ENCODE data around the gene NIM1K.
"Not testable (repeated sequence)": the region's sequence is repeated elsewhere in the genome, so short reads cannot be mapped to it uniquely, and the experiment has no call there.

NIM1K gene

DNA sequence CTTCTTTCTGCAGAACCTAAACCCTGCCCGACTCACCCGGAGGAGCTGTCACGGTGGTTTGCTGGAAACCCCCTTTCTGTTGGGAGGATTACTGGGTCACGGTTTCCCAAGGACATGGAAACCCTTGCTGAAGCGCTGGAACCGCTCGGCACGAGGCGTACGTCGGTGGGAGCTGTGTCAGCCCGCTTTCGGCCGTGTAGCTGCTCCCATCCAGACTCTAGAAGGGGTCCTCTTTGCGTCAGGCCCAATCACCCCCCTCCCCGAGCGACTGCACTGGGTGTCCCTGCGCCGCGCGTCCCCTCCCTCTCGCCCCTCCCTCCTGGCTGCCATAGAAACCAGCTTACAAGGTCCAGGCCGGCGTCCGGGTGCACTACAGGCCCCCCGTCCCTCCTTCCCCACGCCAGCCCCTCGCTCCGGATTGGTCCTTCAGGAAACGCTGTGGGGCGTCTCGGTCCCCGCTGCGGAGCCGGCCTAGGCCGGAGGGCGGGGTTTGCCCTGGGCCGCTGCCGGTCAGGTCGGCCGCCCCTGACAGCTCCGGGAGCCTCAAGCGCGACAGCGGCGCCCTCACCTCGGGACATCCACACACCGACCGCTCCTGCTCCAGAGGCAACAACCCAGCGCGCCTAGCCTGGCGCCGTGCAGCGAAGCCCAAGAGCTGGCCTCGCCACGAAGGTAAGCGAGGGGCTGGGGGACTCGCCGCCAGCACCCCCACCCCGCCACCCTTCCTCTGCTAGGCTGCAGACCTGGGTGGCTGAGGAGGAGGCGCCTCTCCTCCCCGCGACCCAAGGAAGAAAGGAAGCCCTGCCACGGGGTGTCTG, at the start of gene NIM1K:
NIM1K (plus strand) TSS at position 486 of the 818 bp plus-strand sequence. CDS start 53,551 bp downstream, outside the sequence.
- peak; percentile 53 for DNase-seq

DNA sequence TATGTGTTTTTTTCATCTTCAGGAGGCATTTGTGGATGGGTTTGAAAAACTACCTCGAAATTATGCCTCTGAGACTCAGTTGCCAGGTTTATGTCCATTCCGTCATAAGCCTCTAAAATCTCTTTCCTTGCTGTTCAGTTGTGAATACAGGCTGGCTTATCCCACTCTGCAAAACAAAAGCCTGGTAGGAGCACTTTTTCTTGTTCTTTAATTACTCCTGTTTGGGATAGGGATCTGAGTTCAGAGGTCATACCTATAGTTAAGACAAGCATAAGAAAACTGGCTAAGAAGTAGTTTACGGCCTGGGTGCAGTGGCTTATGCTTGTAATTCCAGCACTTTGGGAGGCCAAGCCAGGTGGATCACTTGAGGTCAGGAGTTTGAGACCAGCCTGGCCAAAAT, 47.0 kb upstream of the NIM1K start:
- DNase-seq, result no peak

DNA sequence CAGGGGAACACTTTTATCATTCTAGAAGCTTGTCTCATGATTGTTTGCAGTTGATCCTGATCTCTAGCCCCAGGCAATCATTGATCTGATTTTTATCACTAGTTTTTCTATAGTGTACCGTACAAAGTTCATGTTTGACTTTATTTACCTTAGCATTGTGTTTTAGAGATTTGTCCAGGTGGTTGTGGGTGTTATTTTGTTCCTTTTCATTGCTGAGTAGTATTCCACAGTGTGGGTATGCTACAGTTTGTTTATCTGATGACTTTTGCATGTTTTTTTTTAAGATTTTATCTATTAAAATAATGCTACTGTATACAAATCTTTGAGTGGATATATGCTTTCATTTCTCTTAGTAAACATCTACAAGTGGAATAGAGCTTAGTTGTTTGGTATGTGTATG, 45.1 kb upstream of the NIM1K start:
- DNase-seq, result no peak

DNA sequence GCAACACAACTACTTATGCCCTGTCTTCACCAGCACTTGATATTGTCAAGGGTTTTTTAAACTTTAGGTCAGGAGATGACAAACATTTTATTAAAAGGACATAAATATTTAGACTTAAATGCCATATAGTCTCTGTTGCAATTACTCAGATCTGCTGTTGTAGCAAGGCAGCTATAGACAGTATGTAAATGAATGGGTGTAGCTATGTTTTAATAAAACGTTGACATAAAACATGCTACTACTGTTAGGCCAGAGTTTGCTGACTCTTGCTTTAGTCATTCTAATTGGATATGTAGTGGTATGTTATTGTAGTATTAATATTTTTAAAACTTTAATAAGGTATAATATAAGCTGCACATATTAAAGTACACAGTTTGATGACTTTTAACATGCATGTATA, 43.6 kb upstream of the NIM1K start:
- no peak for DNase-seq

DNA sequence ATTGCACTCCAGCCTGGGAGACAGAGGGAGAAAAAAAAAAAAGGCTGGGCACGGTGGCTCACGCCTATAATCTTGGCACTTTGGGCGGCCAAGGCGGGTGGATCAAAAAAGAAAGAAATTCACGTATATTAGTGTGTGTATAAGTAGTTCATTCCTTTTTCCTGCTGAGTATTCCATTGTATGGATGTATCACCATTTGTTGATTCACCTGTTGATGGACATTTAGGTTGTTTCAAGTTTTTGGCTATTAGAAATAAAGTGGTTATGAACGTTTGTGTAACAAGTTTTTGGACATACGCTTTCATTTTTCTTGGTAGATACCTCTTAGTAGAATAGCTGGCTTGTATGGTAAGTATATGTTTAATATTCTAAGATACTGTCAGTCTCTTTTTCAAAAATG, 42.8 kb upstream of the NIM1K start:
- DNase-seq, result no peak

DNA sequence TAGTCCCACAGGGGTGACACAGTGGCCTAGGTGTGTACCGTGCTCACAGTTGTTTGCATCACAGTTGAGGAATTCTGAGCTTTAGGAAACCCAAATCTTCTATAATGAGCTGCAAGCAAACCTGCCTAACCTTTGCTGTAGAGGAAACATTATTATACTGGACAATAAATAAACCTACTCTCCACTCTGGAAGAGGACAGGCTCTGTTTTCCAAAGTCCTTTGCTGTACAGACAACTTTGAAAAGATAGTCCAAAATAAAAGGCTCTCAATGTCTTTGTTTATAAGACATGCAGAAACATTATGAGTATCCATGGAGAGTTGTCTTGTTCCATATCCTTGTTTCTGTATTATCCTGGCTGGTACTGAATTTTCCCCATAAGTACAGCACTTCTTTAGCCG, 42.0 kb upstream of the NIM1K start:
- DNase-seq, result no peak

DNA sequence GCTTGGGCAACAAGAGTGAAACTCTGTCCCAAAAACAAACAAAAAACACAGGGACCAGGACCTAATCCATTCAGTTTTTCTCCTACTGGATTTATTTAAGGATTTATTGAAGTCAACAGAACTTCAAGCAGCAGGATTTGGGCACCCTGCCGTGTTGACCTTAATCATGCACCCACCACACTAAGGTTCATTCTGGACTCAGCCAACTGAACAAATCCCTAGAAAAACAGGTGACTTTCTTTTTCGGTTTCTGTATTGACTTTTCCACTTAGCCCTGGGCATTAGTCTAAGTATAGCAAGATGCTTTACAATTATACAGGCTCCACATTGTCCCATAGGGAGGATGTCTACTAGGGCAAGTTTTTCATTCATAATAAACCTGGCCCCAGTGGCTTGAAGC, 41.3 kb upstream of the NIM1K start:
- no peak for DNase-seq

DNA sequence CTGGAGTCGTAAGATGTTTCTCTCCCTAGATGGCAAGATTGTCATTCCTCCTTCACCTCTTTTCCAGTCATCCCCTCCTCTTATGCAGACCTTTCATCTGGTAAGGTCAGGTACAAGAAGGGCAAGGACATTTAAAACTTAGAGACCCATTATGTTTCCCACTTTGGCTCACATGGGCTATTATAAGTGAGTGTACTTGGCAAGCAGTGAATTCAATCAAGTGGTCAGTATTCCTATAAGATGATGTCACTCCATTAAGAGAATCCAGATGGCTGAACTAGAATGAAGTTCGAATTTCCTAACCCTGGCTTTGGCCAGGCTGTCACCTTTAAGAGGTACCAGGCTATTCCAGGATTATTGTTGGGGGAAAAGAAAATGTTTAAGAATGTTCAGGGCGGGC, 39.1 kb upstream of the NIM1K start:
- peak; percentile 38 for DNase-seq

DNA sequence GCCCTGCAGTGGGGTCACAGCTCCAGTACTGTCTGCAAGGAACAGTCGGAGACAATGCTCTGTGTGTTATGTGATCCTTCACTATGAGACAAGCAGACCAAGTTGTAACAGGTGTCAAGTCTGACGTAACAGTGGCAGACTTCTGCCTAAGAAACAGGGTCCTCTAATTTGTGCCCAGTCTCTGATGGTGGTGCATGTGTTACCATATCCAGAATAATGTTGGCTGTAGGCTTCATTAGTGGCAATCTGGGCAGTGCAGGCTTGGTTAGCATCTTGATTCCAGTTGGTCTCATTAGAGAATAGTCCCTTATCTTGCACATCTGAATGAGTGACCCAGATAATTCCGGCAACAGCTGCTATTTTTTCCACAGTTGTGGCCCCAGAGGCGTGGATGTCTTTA, 37.6 kb upstream of the NIM1K start:
- no peak for DNase-seq

DNA sequence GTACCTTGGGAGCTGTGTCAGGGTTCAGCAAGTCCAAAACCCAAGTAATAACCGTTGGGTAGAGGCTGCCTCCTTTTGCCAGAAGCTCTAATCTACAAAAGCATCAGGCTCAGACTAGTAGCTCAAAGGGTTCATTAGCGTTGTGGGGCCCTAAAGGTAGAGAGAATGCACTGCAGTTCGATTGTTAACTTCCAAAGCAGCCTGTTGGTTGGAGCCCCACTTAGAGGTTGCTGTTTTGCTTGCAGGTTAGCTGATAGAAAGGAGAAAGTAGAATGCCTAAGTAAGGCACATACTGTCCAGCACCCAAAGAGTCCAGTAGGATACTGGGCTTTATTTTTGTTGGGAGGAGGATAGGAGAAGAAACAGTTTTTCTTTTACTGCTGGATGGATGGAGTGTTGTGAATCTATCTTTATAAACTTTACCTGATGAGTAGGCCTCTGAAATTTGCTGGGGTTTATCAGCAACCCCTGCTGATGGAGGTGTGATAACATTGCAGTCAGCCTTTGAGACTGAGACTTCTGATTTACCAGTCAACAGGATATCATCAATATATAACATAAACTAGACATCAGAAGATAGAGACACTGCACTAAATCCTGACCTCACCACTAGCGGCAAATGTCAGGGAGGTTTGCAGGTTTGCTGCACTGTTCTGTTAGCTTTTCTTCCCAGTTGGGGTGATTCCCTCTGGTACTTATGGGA, 36.5 kb upstream of the NIM1K start:
- DNase-seq, result no peak

DNA sequence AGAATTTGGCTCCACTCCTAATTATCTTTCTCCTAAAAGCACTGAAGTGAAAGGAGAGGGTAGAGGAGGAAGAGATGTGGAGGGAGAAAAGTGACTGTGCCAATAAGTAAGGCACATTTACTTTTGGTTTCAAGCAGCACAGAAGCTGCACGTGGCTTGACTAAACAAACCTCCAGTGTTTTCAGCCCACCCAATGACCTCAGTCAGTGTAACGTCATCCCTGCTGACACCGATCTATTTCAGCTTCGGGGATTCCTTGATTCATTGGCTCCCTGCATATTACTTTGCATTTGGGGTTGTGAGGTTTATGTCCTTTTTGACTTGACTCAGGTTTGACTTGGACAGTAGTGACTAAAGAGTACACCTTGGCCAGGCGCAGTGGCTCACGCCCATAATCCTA, 35.6 kb upstream of the NIM1K start:
- no peak for DNase-seq

DNA sequence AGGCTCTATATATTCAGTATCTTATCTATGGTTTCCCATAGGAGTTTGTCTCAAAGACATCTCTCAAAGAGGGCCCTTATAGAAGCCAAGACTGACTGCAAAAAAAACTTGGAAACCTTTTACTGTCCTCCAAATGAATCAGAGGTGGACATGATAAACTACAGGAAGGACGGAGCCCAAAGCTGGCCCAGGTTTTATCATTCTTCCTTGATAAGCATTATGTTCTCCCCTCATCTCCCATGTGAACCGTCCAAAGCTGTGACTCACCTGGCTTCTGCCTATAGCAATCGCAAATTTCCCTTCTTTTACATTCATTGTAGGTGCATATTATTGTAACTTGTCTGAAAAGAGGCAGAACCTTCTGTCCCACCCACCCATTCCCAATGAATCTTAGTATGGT, 35.0 kb upstream of the NIM1K start:
- DNase-seq, result no peak

DNA sequence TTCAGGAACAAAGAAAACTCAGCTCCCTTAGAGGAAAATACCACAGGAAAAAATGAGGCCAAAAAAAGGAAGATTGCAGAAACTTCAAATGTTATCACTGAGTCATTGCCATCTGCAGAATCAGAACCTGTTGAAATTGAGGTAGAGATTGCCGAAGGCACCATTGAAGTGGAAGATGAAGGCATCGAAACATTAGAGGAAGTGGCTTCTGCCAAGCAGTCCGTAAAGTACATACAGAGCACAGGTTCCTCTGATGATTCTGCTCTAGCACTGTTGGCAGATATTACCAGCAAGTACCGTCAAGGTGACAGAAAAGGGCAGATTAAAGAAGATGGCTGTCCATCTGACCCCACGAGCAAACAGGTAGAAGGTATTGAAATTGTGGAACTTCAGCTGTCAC, 30.8 kb upstream of the NIM1K start:
- no peak for DNase-seq

DNA sequence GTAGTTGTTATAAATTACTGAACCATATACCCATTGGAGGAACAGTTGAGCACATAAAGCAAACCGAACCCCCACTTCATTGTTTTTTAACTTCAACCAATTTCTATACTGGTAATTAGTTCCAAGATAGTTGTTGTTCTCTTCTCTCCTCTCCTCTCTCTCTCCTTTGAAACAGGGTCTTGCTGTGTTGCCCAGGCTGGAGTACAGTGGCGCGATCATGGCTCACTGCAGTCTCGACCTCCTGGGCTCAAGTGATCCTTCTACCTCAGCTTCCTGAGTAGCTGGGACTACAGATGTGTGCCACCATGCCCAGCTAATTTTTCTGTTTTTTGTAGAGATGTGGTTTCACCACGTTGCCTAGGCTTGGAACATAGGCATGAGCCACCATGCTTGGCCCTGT, 27.2 kb upstream of the NIM1K start:
- not testable (repeated sequence) for DNase-seq

DNA sequence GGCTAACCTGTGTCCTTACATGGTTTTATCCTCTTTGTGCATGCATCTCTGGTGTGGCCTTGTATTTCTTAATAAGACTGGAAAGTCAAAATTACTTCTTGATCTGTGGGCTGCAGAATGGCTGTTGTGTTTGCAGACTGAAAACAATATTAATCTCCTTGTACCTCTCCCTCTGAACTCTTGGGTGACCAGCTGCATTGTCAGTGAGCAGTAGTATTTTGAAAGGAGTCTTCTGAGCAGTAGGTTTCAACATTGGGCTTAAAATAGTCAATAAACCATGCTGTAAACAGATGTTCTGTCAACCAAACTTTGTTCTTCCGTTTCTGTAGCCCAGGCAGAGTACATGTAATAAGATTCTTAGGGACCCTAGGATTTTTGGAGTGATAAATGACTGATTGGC, 26.7 kb upstream of the NIM1K start:
- DNase-seq, result no peak

DNA sequence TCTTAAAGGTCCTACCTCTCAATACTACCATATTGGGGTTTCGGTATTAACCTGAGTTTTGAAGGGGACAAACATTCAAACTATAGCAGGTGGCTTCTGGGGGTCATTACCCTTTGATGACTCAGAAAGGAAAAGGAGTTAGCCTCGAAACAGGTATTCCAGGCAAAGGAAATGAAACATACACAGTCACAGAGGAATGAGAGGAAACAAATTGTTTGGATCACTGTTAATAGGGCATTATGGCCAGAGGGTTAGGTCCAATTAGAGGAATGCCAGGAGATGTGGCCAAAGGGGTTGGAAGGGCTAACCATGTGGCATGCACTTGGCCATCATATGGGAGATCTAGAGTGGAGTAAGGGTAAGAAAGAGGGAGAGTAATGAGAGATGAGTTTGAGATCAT, 23.9 kb upstream of the NIM1K start:
- no peak for DNase-seq

DNA sequence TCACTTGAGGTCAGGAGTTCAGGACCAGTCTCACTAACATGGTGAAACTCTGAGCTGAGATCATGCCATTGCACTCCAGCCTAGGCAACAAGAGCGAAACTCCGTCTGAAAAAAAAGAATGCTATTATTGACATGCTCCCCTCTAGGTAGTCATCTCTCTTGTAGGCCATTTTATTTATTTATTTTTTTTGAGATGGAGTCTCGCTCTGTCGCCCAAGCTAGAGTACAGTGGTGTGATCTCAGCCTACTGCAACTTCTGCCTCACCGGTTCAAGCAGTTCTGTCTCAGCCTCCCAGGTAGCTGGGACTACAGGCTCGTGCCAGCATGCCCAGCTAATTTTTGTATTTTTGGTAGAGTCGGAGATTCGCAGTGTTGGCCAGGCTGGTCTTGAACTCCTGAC, 20.6 kb upstream of the NIM1K start:
- no peak for DNase-seq

DNA sequence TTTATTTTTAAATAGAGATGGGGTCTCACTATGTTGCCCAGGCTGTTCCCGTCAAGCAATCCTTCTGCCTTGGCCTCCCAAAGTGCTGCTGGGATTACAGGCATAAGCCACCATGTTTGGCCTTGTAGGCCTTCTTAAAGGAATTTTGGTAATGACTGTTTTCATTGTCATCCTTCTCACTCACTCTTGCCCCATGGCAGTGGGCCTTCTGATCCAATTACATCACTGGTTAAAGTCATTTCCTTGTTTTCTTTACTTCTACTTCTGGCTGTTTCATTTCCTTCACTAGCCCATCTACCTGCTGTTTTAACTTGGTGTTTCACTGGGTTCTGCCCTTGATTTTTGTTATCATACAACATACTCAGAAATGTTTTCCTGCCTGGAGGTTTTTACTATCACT, 20.1 kb upstream of the NIM1K start:
- peak; percentile 11 for DNase-seq

DNA sequence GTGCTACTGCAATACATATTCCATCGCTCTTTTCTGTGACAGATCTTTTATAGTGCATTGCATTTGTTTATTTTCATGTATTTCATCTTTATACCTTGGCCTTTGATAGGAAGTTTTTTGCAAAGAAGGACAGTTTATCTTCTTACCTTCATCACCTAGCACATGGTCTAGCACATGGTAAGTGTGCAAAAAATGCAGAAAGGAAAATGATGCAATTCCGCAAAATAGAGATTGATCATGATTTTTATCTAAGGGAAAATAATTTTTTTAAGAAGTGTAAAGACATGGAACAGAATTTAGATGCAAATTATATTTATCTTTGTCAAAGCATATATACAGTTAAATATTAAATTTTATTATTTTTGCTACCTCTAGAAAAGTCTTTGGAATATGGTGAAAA, 19.2 kb upstream of the NIM1K start:
- DNase-seq, result no peak

DNA sequence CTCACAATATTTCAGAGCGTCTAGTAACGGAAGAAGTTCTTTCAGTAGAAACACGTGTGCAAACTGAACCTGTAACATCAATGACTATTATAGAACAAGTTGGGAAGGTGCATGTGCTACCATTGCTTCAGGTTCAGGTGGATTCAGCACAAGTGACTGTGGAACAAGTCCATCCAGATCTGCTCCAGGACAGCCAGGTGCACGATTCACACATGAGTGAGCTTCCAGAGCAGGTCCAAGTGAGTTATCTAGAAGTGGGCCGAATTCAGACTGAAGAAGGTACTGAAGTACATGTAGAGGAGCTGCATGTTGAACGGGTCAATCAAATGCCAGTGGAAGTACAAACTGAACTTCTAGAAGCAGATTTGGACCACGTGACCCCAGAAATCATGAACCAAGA, 17.4 kb upstream of the NIM1K start:
- DNase-seq, result no peak

DNA sequence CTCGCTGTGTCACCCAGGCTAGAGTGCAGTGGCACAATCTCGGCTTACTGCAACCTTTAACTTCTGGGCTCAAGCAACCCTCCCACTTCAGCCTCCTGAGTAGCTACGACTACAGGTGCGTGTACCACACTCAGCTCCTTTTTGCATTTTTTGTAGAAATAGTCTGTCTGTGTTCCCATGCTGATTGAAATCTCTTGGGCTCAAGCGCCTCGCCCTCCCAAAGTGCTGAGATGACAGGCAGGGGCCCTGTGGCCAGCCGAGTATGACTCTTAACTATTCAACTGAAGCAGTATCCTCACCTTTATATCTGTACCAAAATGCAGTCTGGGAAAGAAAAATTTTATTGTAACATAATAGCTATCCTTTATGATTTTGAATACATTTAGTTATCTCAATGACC, 12.2 kb upstream of the NIM1K start:
- DNase-seq, result no peak

DNA sequence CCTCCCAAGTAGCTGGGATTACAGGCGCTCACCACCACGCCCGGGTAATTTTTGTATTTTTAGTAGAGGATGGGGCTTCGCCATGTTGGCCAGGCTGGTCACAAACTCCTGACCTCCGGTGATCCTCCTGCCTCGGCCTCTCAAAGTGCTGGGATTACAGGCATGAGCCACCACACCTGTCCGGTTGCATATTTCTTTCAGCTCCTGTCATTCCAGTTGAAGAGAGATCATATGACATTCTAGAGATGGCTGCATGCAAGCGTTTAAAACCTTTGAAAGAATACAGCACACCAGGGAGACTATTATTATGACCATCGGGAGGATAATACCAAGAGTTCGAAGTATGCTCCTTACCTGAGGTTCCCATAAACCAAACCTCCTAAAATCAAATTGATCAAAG, 9.6 kb upstream of the NIM1K start:
- DNase-seq, result no peak

DNA sequence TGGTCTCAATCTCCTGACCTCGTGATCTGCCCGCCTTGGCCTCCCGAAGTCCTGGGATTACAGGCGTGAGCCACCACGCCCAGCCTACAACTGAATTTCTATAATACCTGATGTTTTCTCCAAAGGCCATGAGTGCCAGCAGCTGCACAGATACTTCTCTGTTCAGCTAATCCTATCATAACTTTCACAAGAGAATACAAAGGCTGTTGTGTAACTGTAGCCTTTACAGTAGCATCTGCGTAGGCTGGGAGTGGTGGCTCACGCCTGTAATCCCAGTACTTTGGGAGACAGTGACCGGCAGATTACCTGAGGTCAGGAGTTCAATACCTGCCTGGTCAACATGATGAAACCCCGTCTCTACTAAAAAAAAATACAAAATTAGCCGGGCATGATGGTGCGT, 8.9 kb upstream of the NIM1K start:
- not testable (repeated sequence) for DNase-seq

DNA sequence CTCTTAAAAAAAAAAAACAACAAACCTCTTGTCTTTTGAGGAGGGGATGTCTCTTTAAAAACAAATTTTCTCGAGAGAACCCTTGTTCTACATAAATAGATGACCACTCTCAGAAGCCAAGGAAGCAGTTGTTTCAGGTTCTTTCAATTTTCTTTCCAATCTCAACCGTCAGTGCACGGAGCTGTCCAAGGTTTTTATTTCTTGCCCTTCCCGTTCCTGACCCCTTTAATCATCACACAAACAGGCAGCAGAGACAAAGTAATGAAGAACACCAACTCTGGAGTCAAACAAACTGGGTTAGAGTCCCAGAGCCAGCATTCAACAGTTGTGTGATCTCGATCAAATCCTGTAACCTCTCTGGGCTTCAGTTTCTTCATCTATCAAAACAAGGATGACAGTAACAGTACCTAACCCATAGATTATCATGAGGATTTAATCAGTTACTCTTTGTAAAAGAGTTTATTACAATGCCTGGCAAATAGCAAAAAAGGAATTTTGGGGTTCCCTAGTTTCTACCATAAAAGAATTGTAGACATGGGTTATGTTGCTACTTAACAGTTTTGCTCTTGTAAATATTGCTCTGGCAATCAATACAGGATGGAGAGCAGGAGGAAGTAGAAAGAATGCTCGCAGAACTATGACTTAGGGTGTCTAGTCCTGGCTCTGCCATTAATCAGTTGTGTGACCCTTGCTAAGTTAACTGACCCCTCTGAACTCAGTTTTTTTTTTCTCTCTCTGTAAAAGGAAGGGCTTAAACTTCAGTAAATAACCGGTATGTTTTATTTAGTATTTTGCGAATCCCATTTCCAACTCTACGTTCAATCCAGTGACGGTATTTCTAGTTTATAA, 1.0 kb upstream of the NIM1K start:
- DNase-seq, result peak; percentile 41
